Smooth muscle cell of the coronary artery (primary cell): ENCODE results near the gene ARL4A. TPM values are rescaled to one million over a fixed set of nuclear protein-coding genes. Genes with fewer than 3 reads are reported as not detected.

Source experiments
- total RNA-seq: library from RNA; depleted of rRNA; stranded (reverse); fragments of >200 nt; gene quantifications from 2 replicates; pipeline ENCODE4 v1.2.3, GENCODE V29; 2014; ENCODE audit warnings: low replicate concordance

ARL4A gene, protein sequence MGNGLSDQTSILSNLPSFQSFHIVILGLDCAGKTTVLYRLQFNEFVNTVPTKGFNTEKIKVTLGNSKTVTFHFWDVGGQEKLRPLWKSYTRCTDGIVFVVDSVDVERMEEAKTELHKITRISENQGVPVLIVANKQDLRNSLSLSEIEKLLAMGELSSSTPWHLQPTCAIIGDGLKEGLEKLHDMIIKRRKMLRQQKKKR
- total RNA-seq: 6.3 TPM in 2 replicates

DNA sequence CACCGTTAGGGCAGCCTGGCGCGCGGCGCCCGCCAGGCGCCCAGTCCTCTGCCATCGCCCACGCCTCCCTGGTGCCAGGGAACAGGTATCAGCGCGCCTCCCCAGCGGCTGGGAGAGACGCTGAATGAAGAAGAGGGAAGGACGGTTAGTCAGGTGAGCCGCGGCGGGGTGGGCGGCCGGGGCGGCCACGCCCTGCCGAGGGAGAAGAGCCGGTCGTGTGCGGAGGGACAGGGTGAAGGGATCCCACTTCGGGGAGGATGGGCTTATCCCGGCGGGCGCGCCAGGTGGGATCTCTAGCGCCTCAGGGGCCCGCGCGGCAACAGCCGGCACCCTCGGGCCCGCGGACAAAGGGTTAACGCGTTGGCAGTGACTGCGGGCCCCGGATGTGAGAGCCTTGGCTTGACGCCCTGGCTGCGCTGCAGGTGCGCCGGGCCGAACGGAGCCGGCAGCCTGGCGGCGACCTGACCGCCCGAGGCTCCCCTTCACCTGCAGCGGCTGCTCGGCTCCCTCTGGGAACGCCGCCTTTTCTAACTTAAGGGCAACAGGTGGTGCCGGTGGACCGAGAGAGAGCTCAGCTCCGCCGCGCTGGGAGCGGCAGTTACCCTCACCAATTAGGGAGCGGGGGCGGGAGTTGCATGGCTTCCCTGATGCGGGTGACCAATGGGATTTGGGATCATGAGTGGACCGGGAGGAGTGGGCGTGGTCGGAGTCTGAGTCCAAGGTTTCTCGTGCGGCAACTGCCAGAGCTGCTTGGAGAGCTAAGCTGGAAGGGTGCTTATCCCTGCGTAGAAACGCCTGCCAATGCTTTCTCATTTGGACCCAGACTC is at the start of gene ARL4A:
Gene ARL4A, plus strand, starts transcription at position 743 of the 827 bp plus-strand sequence. CDS start 622 bp downstream, outside the sequence.

Other genes with a start within 250 kb of the ARL4A start
- gene SCIN, start 116.9 kb upstream of the ARL4A start, total RNA-seq: 0.23 and 0.75 TPM in 2 replicates